ENCODE measurements around the gene KCNB1.

DNA sequence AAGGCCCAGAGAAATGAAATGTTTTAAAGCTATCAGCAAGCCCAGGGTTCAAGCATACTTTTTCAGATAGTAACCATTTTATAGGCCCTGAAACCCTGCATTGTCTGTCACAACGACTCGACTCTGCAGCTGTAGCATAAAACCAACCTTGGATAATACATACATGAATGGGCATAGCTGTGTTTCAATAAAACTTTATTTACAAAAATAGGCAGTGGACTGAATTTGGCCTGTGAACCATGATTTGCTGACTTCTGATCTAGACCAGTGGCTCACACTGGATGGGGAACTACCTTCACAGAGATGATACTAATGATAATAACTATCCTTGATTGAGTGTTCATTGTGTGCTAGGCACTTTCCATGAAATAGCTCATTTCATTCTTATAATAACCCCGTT is 107.3 kb downstream of the KCNB1 start:
- TF ChIP-seq CTCF (IDR thresholded peaks at IDR 0.05) (no peak), POLR2A (IDR thresholded peaks at IDR 0.05) (no peak)

All from upper lobe of left lung (tissue), 4 donors.